ENCODE results near the gene STX4. TPM values are rescaled to one million over a fixed set of nuclear protein-coding genes. Genes with fewer than 3 reads are reported as not detected.

STX4 gene
- total and polyA plus RNA-seq, 9 of the 15 experiments (the other 6 are each of a cell fraction or from before 2014, with no cell fraction given): 3.2 to 48.0 (median 21.5) TPM

DNA sequence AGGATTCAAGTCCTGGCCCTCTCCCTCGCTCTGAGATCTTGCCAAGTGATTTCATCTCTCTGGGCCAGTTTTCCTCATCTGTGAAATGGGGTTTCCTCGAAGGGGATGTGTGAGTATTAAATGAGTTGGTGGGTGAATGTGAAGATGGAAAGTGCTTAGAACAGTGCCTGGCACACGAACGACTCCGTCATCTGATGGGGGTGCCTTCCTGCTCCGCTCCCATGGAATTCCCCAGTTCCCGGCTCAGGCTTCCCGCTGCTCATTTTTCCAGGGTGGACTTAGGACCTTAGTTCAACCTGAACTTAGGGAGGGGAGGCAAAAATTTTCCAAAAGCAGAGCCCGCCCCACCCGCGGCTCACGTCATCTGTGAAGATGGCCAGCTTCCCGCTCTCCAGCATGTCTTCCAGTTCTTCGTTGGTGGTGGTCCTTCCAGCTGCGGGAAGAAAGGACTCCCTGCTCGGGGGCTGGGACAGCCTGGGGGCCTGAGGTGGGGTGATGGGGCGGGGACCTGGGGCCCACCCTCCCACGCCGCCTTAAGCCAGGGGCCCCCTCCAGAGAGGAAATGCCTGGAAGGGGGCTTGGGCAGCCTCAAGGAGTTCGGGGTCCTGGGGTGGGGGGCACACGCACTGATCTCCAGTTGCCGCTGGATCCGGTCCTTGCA, 36.9 kb upstream of the STX4 start (continued):
- TF ChIP-seq, protein P1, sequence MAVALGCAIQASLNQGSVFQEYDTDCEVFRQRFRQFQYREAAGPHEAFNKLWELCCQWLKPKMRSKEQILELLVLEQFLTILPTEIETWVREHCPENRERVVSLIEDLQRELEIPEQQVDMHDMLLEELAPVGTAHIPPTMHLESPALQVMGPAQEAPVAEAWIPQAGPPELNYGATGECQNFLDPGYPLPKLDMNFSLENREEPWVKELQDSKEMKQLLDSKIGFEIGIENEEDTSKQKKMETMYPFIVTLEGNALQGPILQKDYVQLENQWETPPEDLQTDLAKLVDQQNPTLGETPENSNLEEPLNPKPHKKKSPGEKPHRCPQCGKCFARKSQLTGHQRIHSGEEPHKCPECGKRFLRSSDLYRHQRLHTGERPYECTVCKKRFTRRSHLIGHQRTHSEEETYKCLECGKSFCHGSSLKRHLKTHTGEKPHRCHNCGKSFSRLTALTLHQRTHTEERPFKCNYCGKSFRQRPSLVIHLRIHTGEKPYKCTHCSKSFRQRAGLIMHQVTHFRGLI (CRISPR knock-in tag; IDR thresholded peaks at IDR 0.05): no peak

DNA sequence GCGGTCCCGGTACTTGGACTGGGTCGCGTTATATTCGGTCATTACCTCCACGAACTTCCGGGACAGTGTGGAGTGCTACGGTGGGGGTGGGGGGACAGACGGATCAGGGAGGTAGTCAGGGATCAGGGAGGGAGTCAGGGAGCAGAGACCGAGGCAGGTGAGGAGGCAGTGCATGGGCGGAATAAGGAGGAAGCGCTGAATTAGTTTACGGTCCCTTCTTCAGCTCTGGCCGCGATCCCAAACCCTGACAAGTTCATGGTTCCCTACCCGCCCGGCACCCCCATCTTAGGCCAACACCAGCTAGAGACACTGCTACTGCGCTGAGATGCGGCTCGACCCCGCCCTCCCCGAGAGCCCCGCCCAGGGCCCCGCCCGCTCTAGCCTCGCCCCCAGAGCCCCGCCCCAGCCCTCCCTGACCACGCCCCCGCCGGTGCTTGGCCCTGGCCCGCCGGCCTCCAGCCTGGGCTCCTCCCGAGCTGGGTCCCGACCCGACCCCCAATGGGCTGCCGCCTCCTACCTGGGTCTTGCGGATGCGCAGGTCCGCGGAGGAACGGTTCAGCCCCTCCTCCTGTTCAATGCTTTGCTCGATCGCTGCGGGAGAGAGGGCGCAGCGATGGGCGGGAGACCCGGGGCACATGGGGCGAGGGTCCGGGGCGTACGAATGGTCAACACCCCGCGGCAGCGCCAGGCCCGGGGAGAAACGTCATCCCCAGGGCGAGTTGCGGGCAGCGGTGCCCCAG, 36.2 kb upstream of the STX4 start:
- BruUV-seq (replicated peaks): no TSS peak
- peak overlapping the region; percentile 99 for H3K4me2 ChIP-seq (ENCODE audit: insufficient read depth, low read length)
- H3K27ac ChIP-seq (ENCODE audit: extremely low read depth, low read depth, low read length): peak overlapping the region; percentile 91
- ATAC-seq: peak; percentile 93
- H3K9me3 ChIP-seq (replicated peaks; ENCODE audit: control insufficient read depth, insufficient read depth, low read depth, low read length): no peaks in the 10 kb centered on the region
- H4K20me1 ChIP-seq (replicated peaks; ENCODE audit: control insufficient read depth, insufficient read depth, low read length): no peaks in the 10 kb centered on the region
- intact Hi-C loops (cut with micrococcal nuclease): no loop called here
- no peaks in the 10 kb centered on the region for H3K9me1 ChIP-seq (ENCODE audit: control insufficient read depth, insufficient read depth, low read length)
- ChIA-PET POLR2A (interaction anchor here (0.5 to 1.6 kb wide), 8 partner anchors 26 to 943 kb away, joined by 3 to 7 read pairs (median 3); partner anchors contain the start of genes ZNF646 and ZNF668), CTCF (ENCODE audit: low intra/inter-chr PET ratio) (no interaction called here)
- H3K36me3 ChIP-seq (ENCODE audit: control insufficient read depth, insufficient read depth, low read length): no peaks in the 10 kb centered on the region
- DNase-seq (ENCODE audit: extremely low read depth in 1 of 4, low spot score in 3 of 4): peak; percentile 89 to 99 (median 98)
- 6% methylated on average over 40 of the region's 60 CpGs for whole genome bisulfite sequencing (ENCODE audit: insufficient coverage, low coverage, missing lambda C conversion rate)
- peak overlapping the region; percentile 97 for H2AFZ ChIP-seq (ENCODE audit: low read depth, low read length)
- no peaks in the 10 kb centered on the region for H3K27me3 ChIP-seq (ENCODE audit: control insufficient read depth in 2 of 2, insufficient read depth in 2 of 2, low read length in 2 of 2)
- peaks cover 48 to 50% of the 10 kb centered on the region in 2 experiments for H3K4me1 ChIP-seq (replicated peaks in 1 of 2; ENCODE audit: control insufficient read depth in 2 of 2, insufficient read depth in 2 of 2, low read length in 2 of 2)
- peaks cover 3% of the 10 kb centered on the region; the same call in 2 of the 3 replicates for H3K79me2 ChIP-seq (ENCODE audit: control insufficient read depth, insufficient read depth, low read length)
- no peak for FAIRE-seq
- peak overlapping the region; percentile 81 to 91 for H3K9ac ChIP-seq (ENCODE audit: insufficient read depth in 1 of 2, low read depth in 2 of 2, low read length in 2 of 2)
- in situ Hi-C loops (cut with MboI): loop anchor here (10.0 to 25.0 kb wide), 2 partner anchors 318 to 440 kb away; partner anchors contain the start of genes COX6A2 and ZNF843
- peak overlapping the region; percentile 69 for H3K4me3 ChIP-seq
- TF ChIP-seq, protein P2, sequence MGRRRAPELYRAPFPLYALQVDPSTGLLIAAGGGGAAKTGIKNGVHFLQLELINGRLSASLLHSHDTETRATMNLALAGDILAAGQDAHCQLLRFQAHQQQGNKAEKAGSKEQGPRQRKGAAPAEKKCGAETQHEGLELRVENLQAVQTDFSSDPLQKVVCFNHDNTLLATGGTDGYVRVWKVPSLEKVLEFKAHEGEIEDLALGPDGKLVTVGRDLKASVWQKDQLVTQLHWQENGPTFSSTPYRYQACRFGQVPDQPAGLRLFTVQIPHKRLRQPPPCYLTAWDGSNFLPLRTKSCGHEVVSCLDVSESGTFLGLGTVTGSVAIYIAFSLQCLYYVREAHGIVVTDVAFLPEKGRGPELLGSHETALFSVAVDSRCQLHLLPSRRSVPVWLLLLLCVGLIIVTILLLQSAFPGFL (CRISPR knock-in tag; IDR thresholded peaks at IDR 0.05): no peak
- TF ChIP-seq, protein P3, sequence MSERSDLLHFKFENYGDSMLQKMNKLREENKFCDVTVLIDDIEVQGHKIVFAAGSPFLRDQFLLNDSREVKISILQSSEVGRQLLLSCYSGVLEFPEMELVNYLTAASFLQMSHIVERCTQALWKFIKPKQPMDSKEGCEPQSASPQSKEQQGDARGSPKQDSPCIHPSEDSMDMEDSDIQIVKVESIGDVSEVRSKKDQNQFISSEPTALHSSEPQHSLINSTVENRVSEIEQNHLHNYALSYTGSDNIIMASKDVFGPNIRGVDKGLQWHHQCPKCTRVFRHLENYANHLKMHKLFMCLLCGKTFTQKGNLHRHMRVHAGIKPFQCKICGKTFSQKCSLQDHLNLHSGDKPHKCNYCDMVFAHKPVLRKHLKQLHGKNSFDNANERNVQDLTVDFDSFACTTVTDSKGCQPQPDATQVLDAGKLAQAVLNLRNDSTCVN (CRISPR knock-in tag; IDR thresholded peaks at IDR 0.05): peak; percentile 89
- no peak for TF ChIP-seq POLR2H (tag; IDR thresholded peaks at IDR 0.05; ENCODE audit: low read depth)
- no peak for TF ChIP-seq ETV6 (IDR thresholded peaks at IDR 0.05; ENCODE audit: borderline replicate concordance in 1 of 2, low read depth in 2 of 2, low read length in 1 of 2)
- TF ChIP-seq ETV6 (CRISPR knock-in tag; IDR thresholded peaks at IDR 0.05; ENCODE audit: borderline replicate concordance): no peak
- no peak for TF ChIP-seq FOXP1 (CRISPR knock-in tag; IDR thresholded peaks at IDR 0.05)
- 0 out of 4 replicates have a peak, but pooled peaks of 1 of the 2 experiments have one; percentile 36 for TF ChIP-seq KDM4B (IDR thresholded peaks at IDR 0.05; ENCODE audit: borderline replicate concordance in 2 of 2, low read depth in 1 of 2)
- TF ChIP-seq, protein P4, sequence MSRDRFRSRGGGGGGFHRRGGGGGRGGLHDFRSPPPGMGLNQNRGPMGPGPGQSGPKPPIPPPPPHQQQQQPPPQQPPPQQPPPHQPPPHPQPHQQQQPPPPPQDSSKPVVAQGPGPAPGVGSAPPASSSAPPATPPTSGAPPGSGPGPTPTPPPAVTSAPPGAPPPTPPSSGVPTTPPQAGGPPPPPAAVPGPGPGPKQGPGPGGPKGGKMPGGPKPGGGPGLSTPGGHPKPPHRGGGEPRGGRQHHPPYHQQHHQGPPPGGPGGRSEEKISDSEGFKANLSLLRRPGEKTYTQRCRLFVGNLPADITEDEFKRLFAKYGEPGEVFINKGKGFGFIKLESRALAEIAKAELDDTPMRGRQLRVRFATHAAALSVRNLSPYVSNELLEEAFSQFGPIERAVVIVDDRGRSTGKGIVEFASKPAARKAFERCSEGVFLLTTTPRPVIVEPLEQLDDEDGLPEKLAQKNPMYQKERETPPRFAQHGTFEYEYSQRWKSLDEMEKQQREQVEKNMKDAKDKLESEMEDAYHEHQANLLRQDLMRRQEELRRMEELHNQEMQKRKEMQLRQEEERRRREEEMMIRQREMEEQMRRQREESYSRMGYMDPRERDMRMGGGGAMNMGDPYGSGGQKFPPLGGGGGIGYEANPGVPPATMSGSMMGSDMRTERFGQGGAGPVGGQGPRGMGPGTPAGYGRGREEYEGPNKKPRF (IDR thresholded peaks at IDR 0.05; ENCODE audit: low read depth, low read length): no peak
- TF ChIP-seq, protein P1 (CRISPR knock-in tag; IDR thresholded peaks at IDR 0.05): no peak

Data from K562 (cell line).